Measurements from ENCODE around the gene LRRFIP1. TPM values are rescaled to one million over a fixed set of nuclear protein-coding genes. Genes with fewer than 3 reads are reported as not detected.

Gene LRRFIP1
- total and polyA plus RNA-seq, 8 donors, result 104 to 160 (median 122) TPM

- TF ChIP-seq CTCF (IDR thresholded peaks at IDR 0.05), result no peak
- Histone ChIP-seq H3K27ac (no peak overlapping the region), H3K4me3 (no peak overlapping the region), H3K4me1 (no peaks in the 10 kb centered on the region), H3K27me3 (no peaks in the 10 kb centered on the region), H3K9me3 (peaks cover 0 to 3% of the 10 kb centered on the region in 2 donors), H3K36me3 (no peaks in the 10 kb centered on the region)
- ATAC-seq (no peak), DNase-seq (no peak)
- intact Hi-C loops (cut with DNase I), result no loop called here
Observed at GRCh38 chr2:237652854-237653253, 25.5 kb downstream of the LRRFIP1 start.

GRCh38 chr2:237653776-237654558 is 26.6 kb downstream of the LRRFIP1 start:
- no peak overlapping the region for H3K27ac ChIP-seq
- DNase-seq, result no peak
- no peaks in the 10 kb centered on the region for H3K27me3 ChIP-seq
- TF ChIP-seq CTCF (IDR thresholded peaks at IDR 0.05), result no peak
- peaks cover 0 to 3% of the 10 kb centered on the region in 2 donors for H3K9me3 ChIP-seq
- no peak for ATAC-seq
- intact Hi-C loops (cut with DNase I), result no loop called here
- no peaks in the 10 kb centered on the region for H3K4me1 ChIP-seq
- no peaks in the 10 kb centered on the region for H3K36me3 ChIP-seq
- H3K4me3 ChIP-seq, result no peak overlapping the region

GRCh38 chr2:237657063-237657462 is 29.7 kb downstream of the LRRFIP1 start:
- DNase-seq (no peak), ATAC-seq (no peak)
- Histone ChIP-seq H3K36me3 (no peaks in the 10 kb centered on the region), H3K4me3 (no peak overlapping the region), H3K9me3 (peaks cover 0 to 3% of the 10 kb centered on the region in 2 donors), H3K27me3 (no peaks in the 10 kb centered on the region), H3K27ac (no peak overlapping the region), H3K4me1 (peaks cover 0 to 7% of the 10 kb centered on the region in 2 donors)
- no peak for TF ChIP-seq CTCF (IDR thresholded peaks at IDR 0.05)
- intact Hi-C loops (cut with DNase I), result no loop called here

- no peak for TF ChIP-seq CTCF (IDR thresholded peaks at IDR 0.05)
- Histone ChIP-seq H3K4me3 (no peak overlapping the region), H3K27me3 (no peaks in the 10 kb centered on the region), H3K36me3 (no peaks in the 10 kb centered on the region), H3K4me1 (peaks cover 6 to 25% of the 10 kb centered on the region in 2 donors), H3K27ac (no peak overlapping the region), H3K9me3 (no peaks in the 10 kb centered on the region)
- intact Hi-C loops (cut with DNase I), result no loop called here
- DNase-seq, result peak in 1 of 4 donors; percentile 68
- ATAC-seq, result peak; percentile 5
Observed at GRCh38 chr2:237660381-237660900, 33.1 kb downstream of the LRRFIP1 start.

GRCh38 chr2:237661270-237661669 is 33.9 kb downstream of the LRRFIP1 start:
- H3K9me3 ChIP-seq, result no peaks in the 10 kb centered on the region
- intact Hi-C loops (cut with DNase I), result no loop called here
- peaks cover 6 to 25% of the 10 kb centered on the region in 2 donors for H3K4me1 ChIP-seq
- TF ChIP-seq CTCF (IDR thresholded peaks at IDR 0.05), result no peak
- no peak for DNase-seq
- no peak overlapping the region for H3K27ac ChIP-seq
- no peak overlapping the region for H3K4me3 ChIP-seq
- no peaks in the 10 kb centered on the region for H3K27me3 ChIP-seq
- H3K36me3 ChIP-seq, result no peaks in the 10 kb centered on the region
- no peak for ATAC-seq
